A549 (cell line): ENCODE results near the gene GALNT12. TPM values are rescaled to one million over a fixed set of nuclear protein-coding genes. Genes with fewer than 3 reads are reported as not detected.

ENCODE experiments used
- ATAC-seq, 2 experiments: fragments of 200-7000 bp in 1 of 2; fragments of >200 bp in 1 of 2; cut with Nextera tagmentation in 1 of 2; cut with Tn5 transposase in 1 of 2; 3 replicates each; pipeline versions ENCODE4 v1.8.0 to v1.9.1; 2018 to 2020; ENCODE audit warnings: mild to moderate bottlenecking in 1 of 2, moderate library complexity in 1 of 2
- CTCF ChIA-PET: fragments of 300-600 bp; sonication (Branson Sonifier 250); formaldehyde crosslinking; extraction: SDS; loops from one replicate; lab custom pipeline; 2021; ENCODE audit warnings: antibody characterized with exemption, inconsistent platforms; lab: Yijun Ruan, JAX
- POLR2A ChIA-PET: fragments of 350-600 bp; formaldehyde crosslinking; extraction: SDS; loops from one replicate; lab custom pipeline; 2021; ENCODE audit warnings: antibody characterized with exemption, inconsistent platforms; lab: Yijun Ruan, JAX
- DNase-seq, 2 experiments: peaks; one replicate each; pipeline versions ENCODE4 v3.0.0 to v3.0.0-alpha.2; 2011 to 2016; ENCODE audit warnings: low read depth in 1 of 2, low spot score in 1 of 2
- FAIRE-seq: peaks from 2 replicates; lab custom pipeline; 2011; peaks lifted over from hg19 to GRCh38; lab: Jason Lieb, UNC
- H3K27ac ChIP-seq, 2 experiments: fragments of >200 bp; sonication (Bioruptor Twin); formaldehyde crosslinking; 3 replicates each; pipeline ENCODE4 v1.5.1; 2016 to 2017
- H3K4me1 ChIP-seq: fragments of >200 bp; sonication (Bioruptor Twin); formaldehyde crosslinking; 3 replicates; pipeline ENCODE4 v1.6.1; 2016
- H3K4me2 ChIP-seq: fragments of >200 bp; sonication (Bioruptor Twin); formaldehyde crosslinking; 3 replicates; pipeline ENCODE4 v1.6.1; 2016
- H3K4me3 ChIP-seq: fragments of >200 bp; sonication (Bioruptor Twin); formaldehyde crosslinking; 3 replicates; pipeline ENCODE4 v1.5.1; 2016
- H3K9me3 ChIP-seq: fragments of >200 bp; sonication (Bioruptor Twin); formaldehyde crosslinking; 3 replicates; pipeline ENCODE4 v1.6.1; 2016
- E2F6 ChIP-seq: IDR thresholded peaks from 2 replicates; pipeline ENCODE4 v1.6.1; 2012; ENCODE audit warnings: low read depth, borderline replicate concordance
- ELK1 ChIP-seq: fragments of 150-350 bp; IDR thresholded peaks from 2 replicates; pipeline ENCODE4 v1.6.1; 2014; ENCODE audit warnings: low read depth, mild to moderate bottlenecking, low read length
- HES2 ChIP-seq: fragments of >200 bp; sonication (Bioruptor Twin); formaldehyde crosslinking; IDR thresholded peaks from 2 replicates; pipeline ENCODE4 v1.6.1; 2016
- JUN ChIP-seq, 2 experiments: fragments of >200 bp; sonication (Bioruptor Twin); formaldehyde crosslinking; IDR thresholded peaks; 2 replicates in 1 of 2; 3 replicates in 1 of 2; pipeline ENCODE4 v1.6.1; 2016 to 2017
- JUNB ChIP-seq: fragments of >200 bp; sonication (Bioruptor Twin); formaldehyde crosslinking; IDR thresholded peaks from 2 replicates; pipeline ENCODE4 v1.6.1; 2016
- MAFK ChIP-seq: fragments of 450-650 bp; IDR thresholded peaks from 2 replicates; pipeline ENCODE4 v1.6.1; 2014; ENCODE audit not compliant: partially characterized antibody
- MYC ChIP-seq: IDR thresholded peaks from 2 replicates; pipeline ENCODE4 v1.6.1; 2012; ENCODE audit warnings: mild to moderate bottlenecking, inconsistent platforms, low read length, improper control_type of control experiment, borderline replicate concordance
- NFE2L2 ChIP-seq: fragments of 150-350 bp; conservative IDR thresholded peaks from 2 replicates; pipeline ENCODE4 v1.6.1; 2014; ENCODE audit warnings: low read length
- NPAS2 ChIP-seq: fragments of 250-450 bp; sonication (Bioruptor Pico); IDR thresholded peaks from 2 replicates; pipeline ENCODE4 v1.8.0; 2022; ENCODE audit warnings: mild to moderate bottlenecking, moderate library complexity, borderline replicate concordance
- POLR2A ChIP-seq: IDR thresholded peaks from 2 replicates; pipeline ENCODE4 v1.6.1; 2012; ENCODE audit warnings: mild to moderate bottlenecking, low read length
- RFX5 ChIP-seq: fragments of 450-650 bp; IDR thresholded peaks from 2 replicates; pipeline ENCODE4 v1.7.1; 2014; ENCODE audit warnings: antibody characterized with exemption, mild to moderate bottlenecking, moderate library complexity
- TFCP2L1 ChIP-seq: fragments of 250-450 bp; sonication (Bioruptor Pico); IDR thresholded peaks from 2 replicates; pipeline ENCODE4 v1.5.0; 2021; ENCODE audit warnings: mild to moderate bottlenecking
- ZC3H11A ChIP-seq: fragments of 450-650 bp; IDR thresholded peaks from 2 replicates; pipeline ENCODE4 v1.6.1; 2014; ENCODE audit warnings: antibody characterized with exemption, mild to moderate bottlenecking
- ZFP36 ChIP-seq: fragments of 450-650 bp; IDR thresholded peaks from 2 replicates; pipeline ENCODE4 v1.6.1; 2014; ENCODE audit warnings: borderline replicate concordance; ENCODE audit not compliant: partially characterized antibody
- ZNF302 ChIP-seq: fragments of 250-450 bp; sonication (Bioruptor Pico); IDR thresholded peaks from 2 replicates; pipeline ENCODE4 v1.9.0; 2021; ENCODE audit warnings: inconsistent platforms, mild to moderate bottlenecking, moderate library complexity
- ZSCAN20 ChIP-seq: fragments of 250-450 bp; sonication (Bioruptor Pico); IDR thresholded peaks from 2 replicates; pipeline ENCODE4 v1.8.0; 2022; ENCODE audit warnings: mild to moderate bottlenecking, moderate library complexity
- WGBS: methylation state at CpG from one replicate; pipeline ENCODE4 v1.1.6; 2017; ENCODE audit errors: missing lambda C conversion rate; 5-methylcytosine and 5-hydroxymethylcytosine counted together
- polyA plus RNA-seq, 4 experiments: library from polyadenylated mRNA; depleted of rRNA in 3 of 4; stranded (reverse); fragments of >200 nt; fragmentation: RNase III in 1 of 4; extraction: RNeasy Plus Mini Kit Qiagen cat#74134 plus additional on column Dnase treatment in 1 of 4; gene quantifications; 2 replicates in 3 of 4; 3 replicates in 1 of 4; pipeline ENCODE4 v1.2.3, GENCODE V29; 2011 to 2017

Gene GALNT12
- polyA plus RNA-seq, 2 of the 4 experiments (the other 2 are of a cell fraction): 3.2 to 7.3 TPM

GRCh38 chr9:98771209-98771874, 36.1 kb upstream of the GALNT12 start:
- WGBS: 95% methylated on average over 15 of the region's 15 CpGs
- POLR2A ChIA-PET: no interaction called here
- ATAC-seq: no peak

GRCh38 chr9:98772364-98773155, 34.9 kb upstream of the GALNT12 start:
- no peak overlapping the region for H3K4me2 ChIP-seq
- no peak overlapping the region for H3K4me3 ChIP-seq
- CTCF ChIA-PET: interaction anchor here (0.7 to 6.9 kb wide), 4 partner anchors 18 to 459 kb away, joined by 3 to 164 read pairs (median 4); no protein-coding TSS in a partner anchor
- no peak for ATAC-seq
- FAIRE-seq: no peak
- no peak for DNase-seq
- no peak for TF ChIP-seq JUN (IDR thresholded peaks at IDR 0.05)
- TF ChIP-seq MAFK: peak; percentile 48
- peaks cover 10% of the 10 kb centered on the region for H3K4me1 ChIP-seq
- H3K9me3 ChIP-seq: no peaks in the 10 kb centered on the region
- POLR2A ChIA-PET: no interaction called here
- WGBS: 89% methylated on average over 13 of the region's 13 CpGs
- H3K27ac ChIP-seq: no peak overlapping the region

More at GRCh38 chr9:98771209-98771874, 36.1 kb upstream of the GALNT12 start:
- Histone ChIP-seq H3K4me2 (no peak overlapping the region), H3K9me3 (no peaks in the 10 kb centered on the region), H3K4me1 (peaks cover 10% of the 10 kb centered on the region), H3K27ac (no peak overlapping the region), H3K4me3 (no peak overlapping the region)
- CTCF ChIA-PET: interaction anchor here (1.0 to 2.5 kb wide), 2 partner anchors 455 to 456 kb away, joined by 5 to 14 read pairs; no protein-coding TSS in a partner anchor
- FAIRE-seq (no peak), DNase-seq (no peak)
- TF ChIP-seq ELK1 (no peak), HES2 (no peak), ZSCAN20 (CRISPR knock-in tag) (no peak), NFE2L2 (no peak), JUN (IDR thresholded peaks at IDR 0.05) (no peak), ZC3H11A (no peak)

- DNase-seq (no peak), FAIRE-seq (no peak), ATAC-seq (no peak)
- peaks cover 12% of the 10 kb centered on the region for H3K4me1 ChIP-seq
- 95% methylated on average over 15 of the region's 15 CpGs for WGBS
- no peak overlapping the region for H3K27ac ChIP-seq
- no peak overlapping the region for H3K4me2 ChIP-seq
- ChIA-PET POLR2A (no interaction called here), CTCF (interaction anchor here (0.6 to 10.5 kb wide), 7 partner anchors 9 to 460 kb away, joined by 3 to 164 read pairs (median 12); no protein-coding TSS in a partner anchor)
- no peaks in the 10 kb centered on the region for H3K9me3 ChIP-seq
- no peak overlapping the region for H3K4me3 ChIP-seq
- TF ChIP-seq NPAS2 (CRISPR knock-in tag): no peak
- TF ChIP-seq E2F6: no peak
- no peak for TF ChIP-seq RFX5
- TF ChIP-seq POLR2A: no peak
- no peak for TF ChIP-seq MYC
- no peak for TF ChIP-seq JUNB
- no peak for TF ChIP-seq TFCP2L1 (CRISPR knock-in tag)
- TF ChIP-seq MAFK: no peak
- TF ChIP-seq ZNF302 (CRISPR knock-in tag): no peak
- no peak for TF ChIP-seq ZFP36
Observed at GRCh38 chr9:98773721-98774120, 33.7 kb upstream of the GALNT12 start.
